HepG2 (cell line): ENCODE data around the gene LIPC. TPM values are rescaled to one million over a fixed set of nuclear protein-coding genes. Genes with fewer than 3 reads are reported as not detected.

Experiments
- ATAC-seq: fragments of 200-7000 bp; cut with Tn5 transposase; 3 replicates; pipeline ENCODE4 v1.9.1; 2020; ENCODE audit warnings: mild to moderate bottlenecking, moderate library complexity
- BruUV-seq: library from RNA; stranded (reverse); fragments of 400-500 nt; replicated peaks from 2 replicates; lab custom pipeline; 2021; lab: Mats Ljungman, UMichigan
- CTCF ChIA-PET: fragments of 300-600 bp; formaldehyde crosslinking; extraction: SDS; loops from one replicate; lab custom pipeline; 2021; ENCODE audit warnings: low total read pairs, inconsistent platforms, low intra/inter-chr PET ratio; lab: Yijun Ruan, JAX
- POLR2A ChIA-PET: fragments of 350-600 bp; sonication (Branson Sonifier 250); formaldehyde crosslinking; loops from one replicate; lab custom pipeline; 2020; ENCODE audit warnings: antibody characterized with exemption, inconsistent platforms; lab: Yijun Ruan, JAX
- DNase-seq: peaks from one replicate; pipeline ENCODE4 v3.0.0-alpha.2; 2015; ENCODE audit warnings: low spot score
- FAIRE-seq: peaks from 3 replicates; lab custom pipeline; 2011; peaks lifted over from hg19 to GRCh38; lab: Jason Lieb, UNC
- H2AFZ ChIP-seq: one replicate; pipeline ENCODE4 v1.6.1; 2011; ENCODE audit warnings: low read length, inconsistent platforms
- H3K27ac ChIP-seq: fragments of 300-600 bp; 3 replicates; pipeline ENCODE4 v1.8.0; 2011; ENCODE audit warnings: mixed run types, mild to moderate bottlenecking, mixed read lengths, low read length, inconsistent platforms; ENCODE audit not compliant: insufficient read depth; ENCODE audit errors: extremely low read length
- H3K27me3 ChIP-seq, 2 experiments: fragments of 200-600 bp in 1 of 2; 2 replicates in 1 of 2; 3 replicates in 1 of 2; pipeline versions ENCODE4 v1.6.0 to v1.8.0; 2011; ENCODE audit warnings: low read length in 2 of 2, mild to moderate bottlenecking in 2 of 2, moderate library complexity in 2 of 2, inconsistent platforms in 1 of 2; ENCODE audit not compliant: insufficient read depth in 2 of 2, control insufficient read depth in 1 of 2
- H3K36me3 ChIP-seq, 2 experiments: fragments of 200-600 bp in 1 of 2; replicated peaks in 1 of 2; 2 replicates in 1 of 2; 3 replicates in 1 of 2; pipeline versions ENCODE4 v1.5.1 to v1.8.0; 2011; ENCODE audit warnings: low read length in 2 of 2, inconsistent platforms in 1 of 2; ENCODE audit not compliant: insufficient read depth in 2 of 2, control insufficient read depth in 1 of 2
- H3K4me1 ChIP-seq: 2 replicates; pipeline ENCODE4 v1.5.1; 2012; ENCODE audit warnings: low read length, inconsistent platforms; ENCODE audit not compliant: insufficient read depth
- H3K4me2 ChIP-seq: 2 replicates; pipeline ENCODE4 v1.6.0; 2011; ENCODE audit warnings: low read depth, low read length, inconsistent platforms
- H3K4me3 ChIP-seq, 3 experiments: fragments of 200-600 bp in 1 of 3; sonication (generic), shearing (Covaris generic) in 1 of 3; replicated peaks in 1 of 3; 2 replicates each; pipeline ENCODE4 v1.5.1; 2011 to 2016; ENCODE audit warnings: low read length in 3 of 3, inconsistent platforms in 2 of 3, low read depth in 2 of 3, mild to moderate bottlenecking in 2 of 3, control low read depth in 1 of 3, mixed read lengths in 1 of 3; ENCODE audit not compliant: insufficient read depth in 1 of 3
- H3K79me2 ChIP-seq: one replicate; pipeline ENCODE4 v1.6.1; 2011; ENCODE audit warnings: low read length, inconsistent platforms; ENCODE audit not compliant: insufficient read depth
- H3K9ac ChIP-seq: 2 replicates; pipeline ENCODE4 v1.6.0; 2011; ENCODE audit warnings: mild to moderate bottlenecking, low read depth, low read length, inconsistent platforms; ENCODE audit not compliant: insufficient read depth
- H3K9me3 ChIP-seq: 2 replicates; pipeline ENCODE4 v1.5.1; 2012; ENCODE audit warnings: mild to moderate bottlenecking, low read length
- H4K20me1 ChIP-seq: 2 replicates; pipeline ENCODE4 v1.6.0; 2011; ENCODE audit warnings: inconsistent platforms, mild to moderate bottlenecking, low read length, moderate library complexity; ENCODE audit not compliant: insufficient read depth
- ELF1 ChIP-seq: sonication (generic); formaldehyde crosslinking; IDR thresholded peaks from 2 replicates; pipeline ENCODE4 v1.4.0; 2020; ENCODE audit warnings: missing genetic modification reagents
- HOXD1 ChIP-seq: sonication (generic); formaldehyde crosslinking; IDR thresholded peaks from 2 replicates; pipeline ENCODE4 v1.5.0; 2020; ENCODE audit warnings: missing genetic modification reagents
- NR2C2 ChIP-seq: sonication (generic); formaldehyde crosslinking; IDR thresholded peaks from 2 replicates; pipeline ENCODE4 v1.4.0; 2020; ENCODE audit warnings: missing genetic modification reagents, mild to moderate bottlenecking, moderate library complexity, borderline replicate concordance
- PAWR ChIP-seq: sonication (generic); formaldehyde crosslinking; IDR thresholded peaks from 2 replicates; pipeline ENCODE4 v1.4.0; 2020; ENCODE audit warnings: missing genetic modification reagents, mild to moderate bottlenecking, borderline replicate concordance
- RAD51 ChIP-seq: fragments of 450-650 bp; IDR thresholded peaks from 2 replicates; pipeline ENCODE4 v1.6.1; 2016; ENCODE audit warnings: borderline replicate concordance
- SETDB1 ChIP-seq: sonication (generic); formaldehyde crosslinking; IDR thresholded peaks from 2 replicates; pipeline ENCODE4 v1.5.1; 2020; ENCODE audit warnings: missing genetic modification reagents, mild to moderate bottlenecking, borderline replicate concordance
- SMAD1 ChIP-seq: sonication (generic); formaldehyde crosslinking; IDR thresholded peaks from 2 replicates; pipeline ENCODE4 v1.4.0; 2020; ENCODE audit warnings: missing genetic modification reagents, low read depth, mild to moderate bottlenecking, borderline replicate concordance
- ZNF318 ChIP-seq: sonication (generic); formaldehyde crosslinking; IDR thresholded peaks from 2 replicates; pipeline ENCODE4 v1.4.0; 2020; ENCODE audit warnings: mild to moderate bottlenecking, missing genetic modification reagents
- ZNF615 ChIP-seq: sonication (generic); formaldehyde crosslinking; IDR thresholded peaks from 2 replicates; pipeline ENCODE4 v1.5.0; 2020; ENCODE audit warnings: mild to moderate bottlenecking, missing genetic modification reagents, borderline replicate concordance
- ZNF713 ChIP-seq: sonication (generic); formaldehyde crosslinking; IDR thresholded peaks from 2 replicates; pipeline ENCODE4 v1.4.0; 2020; ENCODE audit warnings: mild to moderate bottlenecking, missing genetic modification reagents
- ZSCAN12 ChIP-seq: sonication (generic); formaldehyde crosslinking; IDR thresholded peaks from 2 replicates; pipeline ENCODE4 v1.9.0; 2021; ENCODE audit warnings: mild to moderate bottlenecking, missing genetic modification reagents
- WGBS: methylation state at CpG from one replicate; pipeline ENCODE4 v1.1.6; 2017; ENCODE audit warnings: low lambda C conversion rate; 5-methylcytosine and 5-hydroxymethylcytosine counted together
- in situ Hi-C: cut with HindIII; loops from 2 replicates; pipeline ENCODE4 v1.10.0; 2017; ENCODE audit warnings: low pct_unique_long_range_greater_than_20kb; ENCODE audit not compliant: extremely low pct_ligation_motif_present
- intact Hi-C: fragments of 100-400 bp; cut with micrococcal nuclease; formaldehyde crosslinking; loops from one replicate; pipeline ENCODE4 v1.10.0; 2022; ENCODE audit not compliant: unreplicated experiment
- polyA plus RNA-seq, 8 experiments: library from polyadenylated mRNA; depleted of rRNA in 3 of 8; stranded (reverse) in 7 of 8; unstranded in 1 of 8; fragments of >200 nt; fragmentation: Illumina TruSeq in 4 of 8; extraction: Trizol in 4 of 8; gene quantifications; 2 replicates each; pipeline versions ENCODE4 v1.2.1 to v1.2.3, GENCODE V29; 2011 to 2016; ENCODE audit warnings: low read depth in 4 of 8, missing spikeins in 1 of 8, mixed read lengths in 1 of 8; ENCODE audit not compliant: insufficient read depth in 1 of 8
- total RNA-seq, 5 experiments: library from RNA; depleted of rRNA; stranded (reverse); fragments of >200 nt; fragmentation: Illumina TruSeq; extraction: Trizol; gene quantifications; 2 replicates each; pipeline ENCODE4 v1.2.3, GENCODE V29; 2016; ENCODE audit warnings: low read depth in 1 of 5

Gene LIPC
- total and polyA plus RNA-seq, 2 of the 13 experiments (the other 11 are each of a cell fraction or from before 2014, with no cell fraction given) = 26.0 to 38.0 TPM

GRCh38 chr15:58409861-58410260 lies 21.9 kb upstream of the LIPC start:
- Histone ChIP-seq H3K4me3 (no peak overlapping the region), H3K36me3 (no peaks in the 10 kb centered on the region), H4K20me1 (no peaks in the 10 kb centered on the region), H3K4me1 (no peaks in the 10 kb centered on the region), H3K4me2 (no peak overlapping the region), H3K27me3 (no peaks in the 10 kb centered on the region), H3K79me2 (no peaks in the 10 kb centered on the region), H2AFZ (no peak overlapping the region), H3K9me3 (no peaks in the 10 kb centered on the region), H3K27ac (no peak overlapping the region), H3K9ac (no peak overlapping the region)
- ChIA-PET POLR2A (interaction anchor here (1.3 kb wide), 1 partner anchor 58 kb away, joined by 3 read pairs; no protein-coding TSS in a partner anchor), CTCF (no interaction called here)
- ATAC-seq (no peak), FAIRE-seq (no peak), DNase-seq (no peak)
- BruUV-seq = no TSS peak
- intact Hi-C loops = no loop called here
- in situ Hi-C loops = no loop called here
- TF ChIP-seq SETDB1 (CRISPR knock-in tag) = no peak
- no peak for TF ChIP-seq ZSCAN12 (CRISPR knock-in tag)
- no peak for TF ChIP-seq RAD51
- TF ChIP-seq ZNF615 (CRISPR knock-in tag) = no peak
- TF ChIP-seq SMAD1 (CRISPR knock-in tag) = no peak
- TF ChIP-seq PAWR (CRISPR knock-in tag) = no peak
- TF ChIP-seq ZNF713 (CRISPR knock-in tag) = no peak
- no peak for TF ChIP-seq NR2C2
- TF ChIP-seq HOXD1 (CRISPR knock-in tag) = no peak

- FAIRE-seq (no peak), DNase-seq (no peak), ATAC-seq (no peak)
- no peak overlapping the region for H3K9ac ChIP-seq
- POLR2A ChIA-PET = interaction anchor here (1.0 to 1.3 kb wide), 2 partner anchors 57 to 67 kb away, joined by 3 read pairs; no protein-coding TSS in a partner anchor
- no peaks in the 10 kb centered on the region for H3K9me3 ChIP-seq
- H3K4me3 ChIP-seq = peak overlapping the region; percentile 6 to 25 (median 24); a peak in 3 of 6 replicates
- no peaks in the 10 kb centered on the region for H3K4me1 ChIP-seq
- H3K36me3 ChIP-seq = no peaks in the 10 kb centered on the region
- no peaks in the 10 kb centered on the region for H3K79me2 ChIP-seq
- TF ChIP-seq ZNF318 (no peak), ELF1 (CRISPR knock-in tag) (peak; percentile 33; the same call in 1 of the 2 replicates)
- intact Hi-C loops = no loop called here
- no TSS peak for BruUV-seq
- H3K27ac ChIP-seq = no peak overlapping the region
- H2AFZ ChIP-seq = no peak overlapping the region
- peak overlapping the region; percentile 58 for H3K4me2 ChIP-seq
- 32% methylated on average over 4 of the region's 4 CpGs for WGBS
- no peaks in the 10 kb centered on the region for H3K27me3 ChIP-seq
- CTCF ChIA-PET = no interaction called here
- no peaks in the 10 kb centered on the region for H4K20me1 ChIP-seq
- in situ Hi-C loops = no loop called here
These were observed 21.4 kb upstream of the LIPC start for GRCh38 chr15:58410353-58410752.
